Suprapubic skin (tissue), 4 donors: Measurements from ENCODE around the gene SLC23A1. TPM values are rescaled to one million over a fixed set of nuclear protein-coding genes. Genes with fewer than 3 reads are reported as not detected.

Experiments used
- DNase-seq, 2 donors: peaks; one replicate each; pipeline ENCODE4 v3.0.0-alpha.2; 2019; ENCODE audit warnings: low spot score in 2 of 2
- H3K27ac ChIP-seq: fragments of 200-600 bp; sonication (generic); one replicate; pipeline ENCODE4 v1.5.1; 2019
- H3K27me3 ChIP-seq: fragments of 200-600 bp; sonication (generic); one replicate; pipeline ENCODE4 v1.5.1; 2019
- H3K36me3 ChIP-seq: fragments of 200-600 bp; sonication (generic); one replicate; pipeline ENCODE4 v1.5.1; 2019
- H3K4me1 ChIP-seq: fragments of 200-600 bp; sonication (generic); one replicate; pipeline ENCODE4 v1.5.1; 2019
- H3K4me3 ChIP-seq: fragments of 200-600 bp; sonication (generic); one replicate; pipeline ENCODE4 v1.5.1; 2019; ENCODE audit warnings: mild to moderate bottlenecking
- H3K9me3 ChIP-seq: fragments of 200-600 bp; sonication (generic); one replicate; pipeline ENCODE4 v1.5.1; 2019
- EP300 ChIP-seq: sonication (generic); formaldehyde crosslinking; IDR thresholded peaks from one replicate; pipeline ENCODE4 v1.6.1; 2017; ENCODE audit warnings: antibody characterized with exemption
- POLR2A ChIP-seq, 2 donors: fragments of 450-650 bp; IDR thresholded peaks; one replicate each; pipeline ENCODE4 v1.6.1; 2017; ENCODE audit warnings: antibody characterized with exemption in 2 of 2, mild to moderate bottlenecking in 2 of 2, moderate library complexity in 2 of 2
- POLR2AphosphoS5 ChIP-seq, 3 donors: sonication (generic); formaldehyde crosslinking; IDR thresholded peaks; one replicate each; pipeline ENCODE4 v1.6.1; 2017; ENCODE audit warnings: antibody characterized with exemption in 3 of 3
- WGBS: methylation state at CpG from one replicate; pipeline ENCODE4 v1.1.5; 2018; 5-methylcytosine and 5-hydroxymethylcytosine counted together
- total RNA-seq, 4 donors: library from RNA; depleted of rRNA; stranded (reverse); fragments of >200 nt; gene quantifications; one replicate each; pipeline ENCODE4 v1.1.0, GENCODE V29; 2016
- TF ChIP-seq, protein P1 (sequence below), 2 donors: fragments of 200-600 bp in 1 of 2; fragments of 450-650 bp in 1 of 2; sonication (generic) in 1 of 2; IDR thresholded peaks; one replicate each; pipeline ENCODE4 v1.5.1; 2016 to 2019; ENCODE audit warnings: antibody characterized with exemption in 2 of 2, mild to moderate bottlenecking in 1 of 2, moderate library complexity in 1 of 2

The SLC23A1 gene
- total RNA-seq, 4 donors from 2014 or later, result 2.3 to 6.4 (median 3.0) TPM; not detected in 1

DNA sequence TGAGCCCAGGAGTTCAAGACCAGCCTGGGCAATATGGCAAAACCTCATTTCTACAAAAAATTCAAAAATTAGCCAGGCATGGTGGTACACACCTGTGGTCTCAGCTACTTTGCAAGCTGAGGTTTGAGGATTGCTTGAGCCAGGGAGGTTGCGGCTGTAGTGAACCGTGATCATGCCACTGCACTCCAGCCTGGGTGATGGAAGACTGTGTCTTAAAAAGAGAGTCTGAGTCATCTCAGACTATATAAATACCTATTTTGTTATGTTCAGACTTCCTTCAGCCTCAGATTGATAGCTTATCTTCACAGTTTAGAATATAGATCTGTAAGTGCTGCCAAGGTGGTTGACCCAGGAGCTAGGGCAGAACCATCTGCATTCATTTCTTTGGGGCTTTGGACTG is 43.0 kb downstream of the SLC23A1 start:
- no peaks in the 10 kb centered on the region for H3K9me3 ChIP-seq
- DNase-seq, result no peak
- 75% methylated on average over 2 of the region's 2 CpGs for WGBS
- H3K4me3 ChIP-seq, result no peak overlapping the region
- TF ChIP-seq POLR2A (IDR thresholded peaks at IDR 0.05) (no peak), EP300 (no peak), POLR2AphosphoS5 (IDR thresholded peaks at IDR 0.05) (no peak)
- TF ChIP-seq, protein P1, sequence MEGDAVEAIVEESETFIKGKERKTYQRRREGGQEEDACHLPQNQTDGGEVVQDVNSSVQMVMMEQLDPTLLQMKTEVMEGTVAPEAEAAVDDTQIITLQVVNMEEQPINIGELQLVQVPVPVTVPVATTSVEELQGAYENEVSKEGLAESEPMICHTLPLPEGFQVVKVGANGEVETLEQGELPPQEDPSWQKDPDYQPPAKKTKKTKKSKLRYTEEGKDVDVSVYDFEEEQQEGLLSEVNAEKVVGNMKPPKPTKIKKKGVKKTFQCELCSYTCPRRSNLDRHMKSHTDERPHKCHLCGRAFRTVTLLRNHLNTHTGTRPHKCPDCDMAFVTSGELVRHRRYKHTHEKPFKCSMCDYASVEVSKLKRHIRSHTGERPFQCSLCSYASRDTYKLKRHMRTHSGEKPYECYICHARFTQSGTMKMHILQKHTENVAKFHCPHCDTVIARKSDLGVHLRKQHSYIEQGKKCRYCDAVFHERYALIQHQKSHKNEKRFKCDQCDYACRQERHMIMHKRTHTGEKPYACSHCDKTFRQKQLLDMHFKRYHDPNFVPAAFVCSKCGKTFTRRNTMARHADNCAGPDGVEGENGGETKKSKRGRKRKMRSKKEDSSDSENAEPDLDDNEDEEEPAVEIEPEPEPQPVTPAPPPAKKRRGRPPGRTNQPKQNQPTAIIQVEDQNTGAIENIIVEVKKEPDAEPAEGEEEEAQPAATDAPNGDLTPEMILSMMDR (IDR thresholded peaks at IDR 0.05), result no peak
- H3K4me1 ChIP-seq, result peaks cover 34% of the 10 kb centered on the region
- H3K27me3 ChIP-seq, result no peaks in the 10 kb centered on the region
- H3K36me3 ChIP-seq, result no peaks in the 10 kb centered on the region
- H3K27ac ChIP-seq, result no peak overlapping the region

DNA sequence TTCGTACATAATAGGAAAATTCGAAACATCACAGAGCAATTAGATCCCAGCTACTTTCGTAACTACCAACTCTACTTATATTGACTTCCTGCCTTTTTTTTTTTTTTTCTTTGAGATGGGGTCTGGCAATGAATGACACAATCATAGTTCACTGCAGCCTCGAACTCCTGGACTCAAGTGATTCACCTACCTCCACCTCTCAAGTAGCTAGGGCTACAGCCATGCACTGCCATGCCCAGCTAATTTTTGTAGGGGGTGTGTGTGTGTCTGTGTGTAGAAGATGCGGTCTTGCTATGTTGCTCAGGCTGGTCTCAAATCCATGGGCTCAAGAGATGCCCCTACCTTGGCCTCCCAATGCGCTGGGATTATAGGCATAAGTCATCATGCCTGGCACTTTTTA is 47.3 kb downstream of the SLC23A1 start:
- peaks cover 2% of the 10 kb centered on the region for H3K4me1 ChIP-seq
- no peak overlapping the region for H3K27ac ChIP-seq
- H3K27me3 ChIP-seq, result no peaks in the 10 kb centered on the region
- no peak for DNase-seq
- 75% methylated on average over 6 of the region's 6 CpGs for WGBS
- no peaks in the 10 kb centered on the region for H3K9me3 ChIP-seq
- H3K4me3 ChIP-seq, result no peak overlapping the region
- TF ChIP-seq EP300 (no peak), POLR2A (IDR thresholded peaks at IDR 0.05) (no peak), POLR2AphosphoS5 (IDR thresholded peaks at IDR 0.05) (no peak)
- TF ChIP-seq, protein P1 (IDR thresholded peaks at IDR 0.05), result no peak
- peaks cover 13% of the 10 kb centered on the region for H3K36me3 ChIP-seq

Other genes with a start within 250 kb of the SLC23A1 start
- gene SIL1, start 184.9 kb downstream of the SLC23A1 start, total RNA-seq, result 10 to 100 TPM; 38.5 to 54.6 (median 41.7) TPM
- 100 to 1,000 TPM; 115 to 192 (median 129) TPM for gene MATR3, start 89.6 kb downstream of the SLC23A1 start, total RNA-seq
- 10 to 100 TPM; 50.3 to 71.0 (median 53.5) TPM for gene PAIP2, start 41.4 kb downstream of the SLC23A1 start, total RNA-seq
- gene MZB1, start 6.6 kb upstream of the SLC23A1 start, total RNA-seq, result not detected
- gene PROB1, start 11.8 kb upstream of the SLC23A1 start, total RNA-seq, result under 1 TPM; 0.08 to 0.44 (median 0.35) TPM
- 1 to 10 TPM in 3 of 4 donors, not detected in 1; 1.3 to 2.2 (median 1.4) TPM for gene SPATA24, start 20.8 kb upstream of the SLC23A1 start, total RNA-seq
- 1 to 10 TPM; 2.2 to 7.2 (median 2.9) TPM for gene DNAJC18, start 56.2 kb upstream of the SLC23A1 start, total RNA-seq
- 10 to 100 TPM in 2 of 4 donors, 1 to 10 TPM in 2; 4.2 to 16.6 (median 9.4) TPM for gene ECSCR, start 79.4 kb upstream of the SLC23A1 start, total RNA-seq
- not detected for gene SMIM33, start 87.7 kb upstream of the SLC23A1 start, total RNA-seq
- gene STING1, start 99.5 kb upstream of the SLC23A1 start, total RNA-seq, result 10 to 100 TPM; 11.3 to 20.3 (median 14.8) TPM
- 10 to 100 TPM; 56.6 to 70.2 (median 58.0) TPM for gene UBE2D2, start 178.0 kb upstream of the SLC23A1 start, total RNA-seq